ENCODE measurements around the gene KCNT1.

Gene KCNT1

DNA sequence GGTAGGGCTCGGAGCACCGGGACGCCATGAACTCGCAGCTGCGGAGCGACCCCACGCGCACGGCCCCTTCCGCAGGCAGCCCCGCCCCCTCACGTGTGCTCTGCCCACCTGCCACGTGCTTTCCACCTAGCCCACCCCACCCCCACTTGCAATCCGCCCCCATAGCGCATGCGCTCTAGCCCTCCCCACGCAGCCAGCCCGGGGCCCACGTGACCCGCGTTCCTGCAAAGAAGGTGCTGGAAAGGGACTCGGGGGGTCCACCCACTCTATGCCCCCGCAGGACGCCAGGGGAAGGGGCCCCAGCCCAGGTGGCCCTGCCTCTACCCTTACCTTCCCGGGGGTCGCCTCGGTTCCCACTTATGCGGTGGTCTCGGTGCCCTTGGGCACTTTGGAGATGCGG is 2.5 kb upstream of the KCNT1 start, which contains the start of gene SOHLH1:
Gene SOHLH1, minus strand, starts transcription at position 42 of the 400 bp plus-strand sequence. Its CDS starts 14 bp downstream, at position 28.
- no peak within 1 kb of the TSS for H3K27ac ChIP-seq (ENCODE audit: low read length)
- no peaks in the 10 kb centered on the region for H3K36me3 ChIP-seq (ENCODE audit: control insufficient read depth in 2 of 2, insufficient read depth in 2 of 2, low read length in 2 of 2)
- peaks cover 23 to 28% of the 10 kb centered on the region in 2 donors for H3K27me3 ChIP-seq (ENCODE audit: control insufficient read depth in 1 of 2, insufficient read depth in 2 of 2, low read length in 2 of 2)
- no peaks in the 10 kb centered on the region for H3K9me3 ChIP-seq (ENCODE audit: control insufficient read depth in 2 of 2, low read length in 2 of 2)
- H3K9ac ChIP-seq (ENCODE audit: low read length in 2 of 2) = no peak within 1 kb of the TSS
- no peak within 1 kb of the TSS for H3K4me3 ChIP-seq (ENCODE audit: low read length in 2 of 2)
- peaks cover 7% of the 10 kb centered on the region for H3K4me1 ChIP-seq (ENCODE audit: control insufficient read depth, insufficient read depth, low read length)

DNA sequence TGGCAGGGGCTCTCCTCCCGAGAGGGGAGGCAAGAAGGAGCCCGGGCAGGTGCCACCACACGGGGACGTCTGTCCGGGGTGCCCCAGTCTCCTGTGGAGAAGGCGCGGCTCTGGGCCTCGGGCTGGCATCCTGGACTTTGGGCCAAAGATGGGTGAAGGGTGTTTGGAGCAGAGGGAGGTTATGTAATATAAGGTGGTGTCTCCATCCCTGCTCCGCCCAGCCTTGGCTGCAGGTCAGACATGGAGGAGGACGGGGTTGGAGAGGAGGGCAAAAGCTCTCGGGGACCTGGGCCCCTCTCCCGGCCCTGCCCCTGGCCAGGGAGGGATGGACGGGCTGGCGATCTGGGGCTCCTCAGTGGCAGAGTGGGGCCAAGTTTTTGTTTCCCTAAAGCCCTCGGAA is 1.5 kb upstream of the KCNT1 start:
- H3K27me3 ChIP-seq (ENCODE audit: control insufficient read depth in 1 of 2, insufficient read depth in 2 of 2, low read length in 2 of 2) = peaks cover 32 to 39% of the 10 kb centered on the region in 2 donors
- H3K27ac ChIP-seq (ENCODE audit: low read length) = no peak overlapping the region
- H3K9ac ChIP-seq (ENCODE audit: low read length in 2 of 2) = no peak overlapping the region
- no peak overlapping the region for H3K4me3 ChIP-seq (ENCODE audit: low read length in 2 of 2)
- no peaks in the 10 kb centered on the region for H3K9me3 ChIP-seq (ENCODE audit: control insufficient read depth in 2 of 2, low read length in 2 of 2)
- H3K4me1 ChIP-seq (ENCODE audit: control insufficient read depth, insufficient read depth, low read length) = peaks cover 7% of the 10 kb centered on the region
- H3K36me3 ChIP-seq (ENCODE audit: control insufficient read depth in 2 of 2, insufficient read depth in 2 of 2, low read length in 2 of 2) = no peaks in the 10 kb centered on the region

DNA sequence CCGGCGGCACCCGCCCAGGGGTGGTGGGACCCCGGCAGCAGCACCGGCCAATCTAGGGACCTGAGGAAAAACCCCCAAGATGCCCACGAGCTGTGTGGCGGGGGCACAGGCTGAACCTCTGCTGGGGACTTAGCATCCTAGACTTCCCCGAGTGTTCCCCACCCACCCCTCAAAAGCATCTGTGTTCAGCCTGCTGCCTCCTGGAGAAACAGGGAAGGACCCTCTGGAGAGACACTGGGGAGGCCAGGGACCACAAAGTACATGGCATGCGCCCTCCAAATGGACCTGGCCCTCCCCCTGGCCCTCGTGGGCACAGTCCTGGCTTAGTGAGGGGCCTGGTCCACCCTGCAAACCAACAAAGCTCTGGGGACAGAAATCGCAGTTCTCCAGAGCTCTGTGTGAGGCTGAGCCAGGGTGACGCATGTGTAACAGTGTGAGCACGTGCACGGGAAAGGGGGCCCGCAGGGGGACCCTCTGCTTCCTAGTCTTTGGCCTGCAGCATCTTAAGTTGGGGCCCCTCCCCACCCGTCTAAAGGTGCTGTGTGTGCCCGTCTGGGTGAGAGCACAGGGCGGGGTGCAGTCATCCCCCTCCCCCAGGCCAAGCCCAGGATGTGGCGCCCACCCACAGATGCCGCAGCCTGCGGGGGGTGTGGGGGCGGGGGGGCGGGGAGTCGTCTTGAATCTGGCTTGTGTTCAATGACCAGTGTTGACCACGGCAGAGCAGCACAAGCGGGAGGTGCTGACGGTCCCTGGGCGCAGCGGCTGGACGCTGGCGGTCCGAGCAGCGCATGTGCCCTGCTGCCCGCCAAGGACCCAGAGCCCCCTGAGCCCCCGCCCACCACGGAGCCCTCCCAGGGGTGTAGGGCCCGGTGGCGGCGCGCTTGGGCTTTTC is 672 bp upstream of the KCNT1 start:
- no peaks in the 10 kb centered on the region for H3K36me3 ChIP-seq (ENCODE audit: control insufficient read depth in 2 of 2, insufficient read depth in 2 of 2, low read length in 2 of 2)
- no peaks in the 10 kb centered on the region for H3K9me3 ChIP-seq (ENCODE audit: control insufficient read depth in 2 of 2, low read length in 2 of 2)
- peaks cover 32 to 44% of the 10 kb centered on the region in 2 donors for H3K27me3 ChIP-seq (ENCODE audit: control insufficient read depth in 1 of 2, insufficient read depth in 2 of 2, low read length in 2 of 2)
- peaks cover 7% of the 10 kb centered on the region for H3K4me1 ChIP-seq (ENCODE audit: control insufficient read depth, insufficient read depth, low read length)
- H3K9ac ChIP-seq (ENCODE audit: low read length in 2 of 2) = no peak overlapping the region
- no peak overlapping the region for H3K27ac ChIP-seq (ENCODE audit: low read length)
- H3K4me3 ChIP-seq (ENCODE audit: low read length in 2 of 2) = no peak overlapping the region

DNA sequence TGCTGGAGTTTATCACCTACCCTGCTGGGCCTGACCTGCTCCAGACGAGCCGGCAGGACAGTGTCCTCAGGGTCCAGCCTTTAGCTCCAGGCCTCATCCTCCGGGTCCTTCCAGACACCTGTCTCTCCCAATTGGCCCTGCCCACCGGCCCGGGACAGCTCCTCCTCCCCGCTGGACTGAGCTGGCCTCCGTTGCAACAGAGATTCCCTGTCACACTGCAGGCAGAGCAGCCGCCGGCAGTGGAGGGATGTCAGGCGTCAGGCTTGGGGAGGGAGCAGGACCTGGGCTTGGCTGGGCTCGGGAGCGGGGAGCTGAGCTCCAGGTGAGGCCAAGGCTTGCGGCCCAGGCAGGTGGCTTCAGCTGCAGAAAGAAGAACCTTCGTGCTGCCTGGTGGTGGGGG is 1.7 kb downstream of the KCNT1 start:
- H3K27ac ChIP-seq (ENCODE audit: low read length) = no peak overlapping the region
- no peak overlapping the region for H3K4me3 ChIP-seq (ENCODE audit: low read length in 2 of 2)
- H3K4me1 ChIP-seq (ENCODE audit: control insufficient read depth, insufficient read depth, low read length) = peaks cover 7% of the 10 kb centered on the region
- H3K9ac ChIP-seq (ENCODE audit: low read length in 2 of 2) = no peak overlapping the region
- H3K36me3 ChIP-seq (ENCODE audit: control insufficient read depth in 2 of 2, insufficient read depth in 2 of 2, low read length in 2 of 2) = no peaks in the 10 kb centered on the region
- H3K27me3 ChIP-seq (ENCODE audit: control insufficient read depth in 1 of 2, insufficient read depth in 2 of 2, low read length in 2 of 2) = peaks cover 41 to 50% of the 10 kb centered on the region in 2 donors
- H3K9me3 ChIP-seq (ENCODE audit: control insufficient read depth in 2 of 2, low read length in 2 of 2) = no peaks in the 10 kb centered on the region

DNA sequence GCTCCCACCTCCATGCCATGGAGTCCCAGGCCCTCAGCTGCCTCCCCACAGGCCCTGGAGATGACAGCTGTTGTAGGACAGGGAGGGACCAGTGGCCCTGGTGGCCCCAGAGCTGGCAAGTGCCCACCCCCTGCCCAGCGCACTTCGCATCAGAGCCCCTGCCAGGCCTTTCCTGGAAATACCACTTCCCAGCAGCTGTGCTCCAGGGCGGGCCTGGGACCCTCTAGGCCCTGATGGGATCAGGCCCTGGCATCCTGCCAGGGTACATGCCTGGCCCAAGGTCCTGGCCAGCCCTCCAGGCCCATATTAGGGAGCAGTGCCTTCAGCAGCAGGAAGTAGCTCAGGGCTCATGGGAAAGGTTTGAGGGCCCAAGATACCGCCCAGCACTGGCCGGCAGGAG is 2.5 kb downstream of the KCNT1 start:
- Histone ChIP-seq H3K4me3 (ENCODE audit: low read length in 2 of 2) (no peak overlapping the region), H3K27me3 (ENCODE audit: control insufficient read depth in 1 of 2, insufficient read depth in 2 of 2, low read length in 2 of 2) (peaks cover 41 to 50% of the 10 kb centered on the region in 2 donors), H3K9me3 (ENCODE audit: control insufficient read depth in 2 of 2, low read length in 2 of 2) (no peaks in the 10 kb centered on the region), H3K27ac (ENCODE audit: low read length) (no peak overlapping the region), H3K36me3 (ENCODE audit: control insufficient read depth in 2 of 2, insufficient read depth in 2 of 2, low read length in 2 of 2) (no peaks in the 10 kb centered on the region), H3K4me1 (ENCODE audit: control insufficient read depth, insufficient read depth, low read length) (peaks cover 7% of the 10 kb centered on the region), H3K9ac (ENCODE audit: low read length in 2 of 2) (no peak overlapping the region)

DNA sequence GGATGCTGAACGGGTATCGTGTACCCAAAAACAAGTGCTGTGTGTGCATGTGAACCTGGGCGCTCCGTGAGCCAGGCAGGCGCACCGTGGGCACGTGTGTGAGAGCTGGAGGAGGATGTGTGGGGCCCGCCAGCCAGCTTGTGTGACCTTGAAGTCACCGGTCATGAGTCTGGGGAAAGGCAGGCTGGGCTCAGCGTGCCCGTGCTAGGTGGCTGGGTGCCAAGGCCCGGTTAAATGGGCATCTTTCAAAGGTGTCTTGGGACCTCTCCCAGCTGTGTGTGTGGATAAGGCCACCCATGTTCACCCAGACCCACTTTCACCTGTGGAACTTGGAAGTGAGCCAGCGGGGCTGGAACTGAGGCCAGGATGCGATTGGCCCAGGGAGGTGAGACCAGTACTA is 3.4 kb downstream of the KCNT1 start:
- Histone ChIP-seq H3K27me3 (ENCODE audit: control insufficient read depth in 1 of 2, insufficient read depth in 2 of 2, low read length in 2 of 2) (peaks cover 41 to 50% of the 10 kb centered on the region in 2 donors), H3K36me3 (ENCODE audit: control insufficient read depth in 2 of 2, insufficient read depth in 2 of 2, low read length in 2 of 2) (no peaks in the 10 kb centered on the region), H3K4me1 (ENCODE audit: control insufficient read depth, insufficient read depth, low read length) (peaks cover 7% of the 10 kb centered on the region)

DNA sequence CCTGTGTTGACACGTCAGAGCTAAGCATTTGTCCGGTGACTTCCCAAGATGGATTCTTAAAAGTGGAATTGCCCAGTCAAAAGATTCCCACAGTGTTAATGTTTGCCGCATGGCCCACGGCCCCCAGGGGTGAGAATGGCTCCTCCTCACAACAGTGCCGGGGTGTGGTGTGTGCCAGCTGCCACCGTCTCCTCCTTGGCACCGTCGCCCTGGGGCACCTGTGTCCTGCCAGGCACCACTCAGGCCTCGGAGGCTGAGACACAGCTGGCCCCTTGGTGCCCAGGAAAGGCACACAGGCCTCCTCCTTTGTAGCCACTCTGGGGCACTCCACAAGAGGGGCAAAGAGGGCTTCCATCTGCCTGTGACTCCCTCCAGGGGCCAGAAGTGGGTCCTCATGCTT is 4.3 kb downstream of the KCNT1 start:
- no peak overlapping the region for H3K27ac ChIP-seq (ENCODE audit: low read length)
- peaks cover 43 to 50% of the 10 kb centered on the region in 2 donors for H3K27me3 ChIP-seq (ENCODE audit: control insufficient read depth in 1 of 2, insufficient read depth in 2 of 2, low read length in 2 of 2)
- H3K9ac ChIP-seq (ENCODE audit: low read length in 2 of 2) = no peak overlapping the region
- H3K4me3 ChIP-seq (ENCODE audit: low read length in 2 of 2) = no peak overlapping the region
- H3K4me1 ChIP-seq (ENCODE audit: control insufficient read depth, insufficient read depth, low read length) = peaks cover 7% of the 10 kb centered on the region
- no peaks in the 10 kb centered on the region for H3K9me3 ChIP-seq (ENCODE audit: control insufficient read depth in 2 of 2, low read length in 2 of 2)
- H3K36me3 ChIP-seq (ENCODE audit: control insufficient read depth in 2 of 2, insufficient read depth in 2 of 2, low read length in 2 of 2) = no peaks in the 10 kb centered on the region

More for the DNA sequence above, 3.4 kb downstream of the KCNT1 start:
- H3K4me3 ChIP-seq (ENCODE audit: low read length in 2 of 2) = no peak overlapping the region
- no peak overlapping the region for H3K9ac ChIP-seq (ENCODE audit: low read length in 2 of 2)
- no peak overlapping the region for H3K27ac ChIP-seq (ENCODE audit: low read length)
- no peaks in the 10 kb centered on the region for H3K9me3 ChIP-seq (ENCODE audit: control insufficient read depth in 2 of 2, low read length in 2 of 2)

DNA sequence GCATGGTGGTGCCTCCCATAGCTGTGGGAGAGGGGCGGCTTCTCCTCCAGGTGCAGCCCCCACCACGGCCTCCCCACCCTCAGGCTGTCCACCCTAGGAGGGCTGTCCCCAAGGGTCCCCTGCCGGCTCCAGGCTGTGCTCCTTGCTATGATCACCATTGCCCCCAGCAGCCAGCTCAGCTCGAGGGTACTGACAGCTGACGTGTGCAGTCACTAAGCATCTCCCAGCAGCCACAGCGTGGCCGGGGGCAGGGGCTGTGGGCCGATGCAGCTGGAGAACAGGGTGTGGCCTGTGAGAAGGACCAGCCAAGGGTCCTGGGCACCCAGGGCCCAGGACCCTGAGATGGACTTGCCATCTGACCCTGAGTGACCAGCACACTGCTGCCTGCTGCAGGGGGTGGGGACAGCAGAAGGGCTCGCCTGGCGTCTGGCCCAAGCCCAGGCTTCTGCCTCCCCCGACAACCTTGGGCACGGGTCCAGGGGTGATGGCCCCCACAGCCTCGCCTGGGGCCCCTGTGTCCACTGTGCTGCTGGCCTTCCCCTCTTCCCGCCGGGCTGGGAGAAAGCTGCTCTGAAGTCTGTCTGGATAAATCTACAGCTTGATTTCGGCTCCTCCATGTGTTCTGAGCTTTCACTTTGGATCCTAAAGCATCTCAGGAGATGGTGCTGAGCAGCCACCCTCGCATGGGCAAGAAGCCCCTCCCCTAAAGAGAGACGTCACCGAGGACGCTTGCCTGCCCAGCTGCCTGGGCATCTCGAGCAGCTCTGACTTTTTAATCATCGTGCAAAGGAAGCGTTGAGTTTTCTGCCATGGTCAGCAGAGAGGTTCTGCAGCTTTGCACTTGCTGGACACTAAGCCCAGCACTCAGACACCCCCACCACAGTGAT is 5.5 kb downstream of the KCNT1 start:
- H3K9me3 ChIP-seq (ENCODE audit: control insufficient read depth in 2 of 2, low read length in 2 of 2) = no peaks in the 10 kb centered on the region
- H3K4me1 ChIP-seq (ENCODE audit: control insufficient read depth, insufficient read depth, low read length) = no peaks in the 10 kb centered on the region
- H3K27me3 ChIP-seq (ENCODE audit: control insufficient read depth in 1 of 2, insufficient read depth in 2 of 2, low read length in 2 of 2) = peaks cover 43 to 45% of the 10 kb centered on the region in 2 donors
- H3K4me3 ChIP-seq (ENCODE audit: low read length in 2 of 2) = no peak overlapping the region
- no peak overlapping the region for H3K27ac ChIP-seq (ENCODE audit: low read length)
- no peaks in the 10 kb centered on the region for H3K36me3 ChIP-seq (ENCODE audit: control insufficient read depth in 2 of 2, insufficient read depth in 2 of 2, low read length in 2 of 2)
- H3K9ac ChIP-seq (ENCODE audit: low read length in 2 of 2) = no peak overlapping the region

DNA sequence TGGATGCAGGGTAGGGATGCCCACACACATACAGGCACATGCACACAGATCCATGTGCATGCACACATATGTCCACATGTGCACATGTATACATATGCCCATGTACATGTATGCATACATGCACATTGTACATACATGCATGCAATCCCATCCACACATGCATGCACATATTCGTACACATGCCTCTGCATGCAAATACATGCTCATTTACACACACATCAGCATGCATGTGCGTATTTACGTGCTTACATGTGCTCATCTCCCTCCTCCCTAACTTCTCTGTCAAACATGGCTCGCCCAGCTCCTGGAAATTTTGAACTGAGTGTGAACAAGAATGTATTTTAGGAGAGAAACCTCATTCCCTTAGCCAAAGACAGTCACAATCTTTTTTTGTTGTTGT is 6.2 kb downstream of the KCNT1 start:
- Histone ChIP-seq H3K9ac (ENCODE audit: low read length in 2 of 2) (no peak overlapping the region), H3K36me3 (ENCODE audit: control insufficient read depth in 2 of 2, insufficient read depth in 2 of 2, low read length in 2 of 2) (no peaks in the 10 kb centered on the region), H3K9me3 (ENCODE audit: control insufficient read depth in 2 of 2, low read length in 2 of 2) (no peaks in the 10 kb centered on the region), H3K27me3 (ENCODE audit: control insufficient read depth in 1 of 2, insufficient read depth in 2 of 2, low read length in 2 of 2) (peaks cover 39% of the 10 kb centered on the region in 2 donors), H3K4me3 (ENCODE audit: low read length in 2 of 2) (no peak overlapping the region), H3K4me1 (ENCODE audit: control insufficient read depth, insufficient read depth, low read length) (no peaks in the 10 kb centered on the region), H3K27ac (ENCODE audit: low read length) (no peak overlapping the region)

DNA sequence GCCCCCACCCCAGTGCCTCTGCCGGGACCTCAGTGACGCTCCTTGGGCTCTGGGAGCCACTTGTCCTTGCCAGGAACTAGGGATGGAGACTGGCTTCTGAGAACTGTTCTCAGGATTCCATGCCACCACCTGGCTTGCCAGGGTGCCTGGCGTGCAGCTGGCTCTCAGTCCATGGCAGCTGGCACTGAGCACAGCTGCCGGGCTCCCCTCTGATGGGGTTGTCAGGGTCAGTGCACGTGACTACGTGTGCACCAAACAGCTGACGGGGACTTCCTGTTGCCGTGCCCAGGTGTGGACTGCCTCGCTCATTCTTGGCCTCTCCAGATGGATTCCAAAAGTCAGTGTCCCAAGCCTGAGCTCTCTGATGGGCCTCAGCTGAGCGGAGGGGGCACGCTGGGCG is 9.4 kb downstream of the KCNT1 start:
- H3K27ac ChIP-seq (ENCODE audit: low read length) = no peak overlapping the region
- no peaks in the 10 kb centered on the region for H3K4me1 ChIP-seq (ENCODE audit: control insufficient read depth, insufficient read depth, low read length)
- H3K36me3 ChIP-seq (ENCODE audit: control insufficient read depth in 2 of 2, insufficient read depth in 2 of 2, low read length in 2 of 2) = no peaks in the 10 kb centered on the region
- no peak overlapping the region for H3K9ac ChIP-seq (ENCODE audit: low read length in 2 of 2)
- no peaks in the 10 kb centered on the region for H3K9me3 ChIP-seq (ENCODE audit: control insufficient read depth in 2 of 2, low read length in 2 of 2)
- H3K27me3 ChIP-seq (ENCODE audit: control insufficient read depth in 1 of 2, insufficient read depth in 2 of 2, low read length in 2 of 2) = peaks cover 30 to 31% of the 10 kb centered on the region in 2 donors
- H3K4me3 ChIP-seq (ENCODE audit: low read length in 2 of 2) = no peak overlapping the region

Measured in stomach smooth muscle (tissue), 2 donors.